ENCODE data around the gene ADCY9. TPM values are rescaled to one million over a fixed set of nuclear protein-coding genes. Genes with fewer than 3 reads are reported as not detected.

Gene ADCY9
- total RNA-seq, 2 donors from 2014 or later = 31.5 to 42.2 TPM

DNA sequence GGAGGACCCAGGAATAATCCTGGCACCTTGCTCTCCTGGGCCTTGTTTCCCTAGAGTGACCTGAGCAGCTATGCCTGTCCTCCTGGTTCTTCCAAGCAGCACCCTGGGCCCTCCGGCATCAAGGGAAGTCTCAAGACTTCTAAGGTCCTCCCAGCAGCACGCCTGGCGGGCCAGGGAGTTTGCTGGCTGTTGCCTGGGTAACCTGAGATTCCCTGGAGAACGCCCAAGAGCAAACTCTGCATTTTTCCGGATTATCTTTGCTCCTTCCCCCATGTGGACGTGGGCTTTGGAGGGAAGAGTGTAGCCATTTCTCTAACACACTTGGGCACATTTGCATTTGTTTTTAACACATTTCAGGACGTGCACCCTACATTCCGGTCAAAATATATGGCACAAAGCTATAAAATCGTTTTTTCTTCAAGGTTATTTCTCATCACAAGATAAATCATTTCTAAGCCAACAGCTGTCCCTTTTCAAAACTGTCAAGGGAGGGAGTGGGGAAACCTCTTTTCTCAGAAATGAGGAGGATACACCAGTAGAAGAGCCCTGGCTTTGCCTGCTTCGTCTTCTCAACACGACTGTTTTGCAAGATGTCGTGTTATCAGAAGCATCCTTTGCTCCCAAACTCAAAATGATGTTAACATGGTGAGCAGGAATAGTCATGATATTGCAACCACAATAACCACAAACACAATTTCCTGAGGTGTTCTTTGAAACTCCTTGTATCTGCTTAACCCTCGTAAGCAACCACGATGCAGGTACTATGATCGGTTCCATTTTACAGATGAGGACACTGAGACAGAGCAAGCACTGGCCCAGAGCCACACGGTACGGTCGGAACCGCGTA is 116.5 kb downstream of the ADCY9 start:
- H3K36me3 ChIP-seq = no peaks in the 10 kb centered on the region
- H3K27me3 ChIP-seq = no peaks in the 10 kb centered on the region
- H3K9me3 ChIP-seq = no peaks in the 10 kb centered on the region
- no peak overlapping the region for H3K4me3 ChIP-seq
- peaks cover 0 to 18% of the 10 kb centered on the region in 2 donors for H3K4me1 ChIP-seq
- DNase-seq (ENCODE audit: low spot score) = no peak
- H3K27ac ChIP-seq = peak overlapping the region in 1 of 2 donors; percentile 32
- TF ChIP-seq, protein P1, sequence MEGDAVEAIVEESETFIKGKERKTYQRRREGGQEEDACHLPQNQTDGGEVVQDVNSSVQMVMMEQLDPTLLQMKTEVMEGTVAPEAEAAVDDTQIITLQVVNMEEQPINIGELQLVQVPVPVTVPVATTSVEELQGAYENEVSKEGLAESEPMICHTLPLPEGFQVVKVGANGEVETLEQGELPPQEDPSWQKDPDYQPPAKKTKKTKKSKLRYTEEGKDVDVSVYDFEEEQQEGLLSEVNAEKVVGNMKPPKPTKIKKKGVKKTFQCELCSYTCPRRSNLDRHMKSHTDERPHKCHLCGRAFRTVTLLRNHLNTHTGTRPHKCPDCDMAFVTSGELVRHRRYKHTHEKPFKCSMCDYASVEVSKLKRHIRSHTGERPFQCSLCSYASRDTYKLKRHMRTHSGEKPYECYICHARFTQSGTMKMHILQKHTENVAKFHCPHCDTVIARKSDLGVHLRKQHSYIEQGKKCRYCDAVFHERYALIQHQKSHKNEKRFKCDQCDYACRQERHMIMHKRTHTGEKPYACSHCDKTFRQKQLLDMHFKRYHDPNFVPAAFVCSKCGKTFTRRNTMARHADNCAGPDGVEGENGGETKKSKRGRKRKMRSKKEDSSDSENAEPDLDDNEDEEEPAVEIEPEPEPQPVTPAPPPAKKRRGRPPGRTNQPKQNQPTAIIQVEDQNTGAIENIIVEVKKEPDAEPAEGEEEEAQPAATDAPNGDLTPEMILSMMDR (IDR thresholded peaks at IDR 0.05) = no peak

DNA sequence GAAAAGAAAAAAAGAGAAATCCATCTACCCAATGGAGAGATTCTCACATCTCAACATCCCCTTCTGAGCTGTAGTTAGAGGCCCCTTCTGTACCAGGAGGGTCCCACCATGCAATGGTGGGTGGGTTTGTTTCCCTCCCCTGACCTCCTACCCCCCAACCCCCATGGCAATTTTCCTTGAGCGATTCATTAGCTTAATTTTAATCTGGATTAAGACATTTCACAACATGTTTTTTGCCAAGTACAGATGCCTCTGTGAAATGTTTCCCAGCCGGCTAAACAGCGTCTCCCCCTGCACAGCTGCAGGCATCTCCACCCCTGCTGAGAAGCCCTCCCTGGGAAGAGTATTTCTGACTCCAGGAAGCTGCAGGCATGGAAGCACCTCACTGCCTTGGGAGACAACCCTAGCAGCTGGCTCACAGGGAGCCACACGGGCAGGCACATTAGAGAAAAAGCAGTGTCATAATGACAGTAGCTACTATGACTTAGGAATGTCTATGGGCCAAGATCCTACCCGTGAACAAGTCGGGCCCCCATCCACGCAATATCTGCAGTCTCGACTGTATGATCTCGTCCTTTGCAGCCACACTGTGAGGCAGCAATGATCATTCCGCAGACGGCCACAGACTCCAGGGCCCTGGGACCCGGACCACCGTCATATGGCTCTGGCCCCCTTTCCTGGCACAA is 117.3 kb downstream of the ADCY9 start:
- peak; percentile 75 for DNase-seq (ENCODE audit: low spot score)
- H3K27me3 ChIP-seq = no peaks in the 10 kb centered on the region
- TF ChIP-seq, protein P1 (IDR thresholded peaks at IDR 0.05) = no peak
- H3K9me3 ChIP-seq = no peaks in the 10 kb centered on the region
- H3K4me3 ChIP-seq = no peak overlapping the region
- no peaks in the 10 kb centered on the region for H3K36me3 ChIP-seq
- H3K4me1 ChIP-seq = peaks cover 0 to 14% of the 10 kb centered on the region in 2 donors
- peak overlapping the region in 1 of 2 donors; percentile 32 for H3K27ac ChIP-seq

DNA sequence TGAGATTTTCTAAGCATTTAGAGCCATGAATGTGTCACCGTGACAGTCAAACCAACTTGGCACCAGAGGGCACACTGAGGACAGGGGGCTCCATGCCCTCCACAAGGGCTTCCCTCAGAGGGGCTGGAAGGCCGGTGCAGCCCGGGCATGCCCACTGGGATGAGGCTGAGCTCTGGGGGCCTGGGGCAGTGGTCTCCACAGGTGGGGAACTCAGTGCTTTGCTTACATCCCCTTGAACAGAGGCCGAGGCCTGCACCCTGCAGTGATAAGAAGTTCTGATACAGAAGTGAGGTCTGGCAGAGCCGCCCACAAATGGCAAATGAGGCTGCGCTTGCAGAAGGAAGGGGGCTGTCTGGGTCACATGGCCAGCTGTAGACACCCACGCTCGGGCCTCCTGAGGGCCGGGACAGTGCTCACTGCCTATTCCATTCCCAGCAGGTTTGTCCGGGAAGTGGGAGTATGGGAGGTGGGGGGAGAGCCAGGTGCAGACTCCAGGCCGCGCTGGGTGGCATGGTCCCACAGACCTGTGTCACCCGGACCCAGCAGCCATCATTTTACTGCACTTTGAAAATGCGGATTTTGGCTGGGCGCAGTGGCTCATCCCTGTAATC is 118.9 kb downstream of the ADCY9 start:
- TF ChIP-seq, protein P1 (IDR thresholded peaks at IDR 0.05) = no peak
- peaks cover 0 to 14% of the 10 kb centered on the region in 2 donors for H3K4me1 ChIP-seq
- no peak for DNase-seq (ENCODE audit: low spot score)
- no peak overlapping the region for H3K27ac ChIP-seq
- peaks cover 7% of the 10 kb centered on the region for H3K36me3 ChIP-seq
- no peaks in the 10 kb centered on the region for H3K9me3 ChIP-seq
- H3K27me3 ChIP-seq = no peaks in the 10 kb centered on the region
- H3K4me3 ChIP-seq = no peak overlapping the region

DNA sequence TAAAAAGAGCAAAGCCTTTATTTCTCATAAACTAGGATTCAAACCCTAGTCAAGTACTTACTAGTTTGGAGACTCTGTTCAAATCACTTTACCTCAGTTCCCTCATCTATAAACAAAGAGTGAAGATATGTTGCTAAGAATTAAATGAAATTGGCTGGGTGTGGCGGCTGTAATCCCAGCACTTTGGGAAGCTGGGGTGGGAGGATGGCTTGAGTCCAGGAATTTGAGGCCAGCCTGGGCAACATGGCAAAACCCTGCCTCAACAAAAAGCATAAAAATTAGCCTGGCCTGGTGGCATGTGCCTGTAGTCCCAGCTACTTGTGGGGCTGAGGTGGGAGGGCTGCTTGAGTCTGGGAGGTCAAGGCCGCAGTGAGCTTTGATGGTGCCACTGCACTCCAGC is 121.2 kb downstream of the ADCY9 start:
- H3K36me3 ChIP-seq = peaks cover 7% of the 10 kb centered on the region
- no peak overlapping the region for H3K27ac ChIP-seq
- H3K27me3 ChIP-seq = no peaks in the 10 kb centered on the region
- no peaks in the 10 kb centered on the region for H3K9me3 ChIP-seq
- H3K4me3 ChIP-seq = no peak overlapping the region
- H3K4me1 ChIP-seq = peaks cover 0 to 7% of the 10 kb centered on the region in 2 donors
- TF ChIP-seq, protein P1 (IDR thresholded peaks at IDR 0.05) = no peak
- DNase-seq (ENCODE audit: low spot score) = no peak

DNA sequence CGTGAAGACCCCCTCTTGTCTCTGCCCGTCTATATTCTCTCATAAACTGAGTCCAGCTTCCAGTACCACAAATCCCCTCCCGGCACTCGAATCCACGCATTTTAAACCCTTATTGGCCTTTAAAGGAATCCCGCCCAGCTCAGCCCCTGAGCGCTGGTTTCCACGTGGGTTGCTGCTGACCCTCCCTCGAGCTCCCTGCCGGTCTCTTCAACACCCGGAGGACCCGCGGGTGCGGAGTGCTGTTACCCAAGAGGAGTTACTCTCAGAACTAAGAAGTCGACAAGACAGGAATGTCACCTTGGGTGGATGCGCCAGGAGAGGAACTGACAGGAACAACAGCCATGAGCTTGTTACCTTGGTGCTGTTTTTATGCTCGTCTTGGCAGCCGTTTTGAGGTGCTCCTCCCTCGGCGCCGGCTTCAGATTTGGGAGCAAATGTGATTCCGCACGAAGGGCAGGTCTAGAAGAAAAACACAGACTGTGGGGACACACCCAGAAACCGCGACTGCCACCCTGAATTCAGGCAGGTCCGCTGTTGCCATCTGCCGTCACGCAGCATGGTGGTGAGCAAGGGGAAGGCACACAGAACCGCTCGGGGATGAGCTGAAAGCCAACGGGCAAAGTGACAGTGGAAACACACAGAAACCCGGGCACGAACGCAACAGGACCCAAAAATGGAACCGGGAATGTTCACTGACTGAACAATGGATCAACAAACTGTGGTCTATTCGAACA is 123.0 kb downstream of the ADCY9 start:
- H3K36me3 ChIP-seq = peaks cover 7% of the 10 kb centered on the region
- no peak overlapping the region for H3K4me3 ChIP-seq
- no peaks in the 10 kb centered on the region for H3K4me1 ChIP-seq
- no peaks in the 10 kb centered on the region for H3K9me3 ChIP-seq
- TF ChIP-seq, protein P1 (IDR thresholded peaks at IDR 0.05) = no peak
- no peak overlapping the region for H3K27ac ChIP-seq
- no peaks in the 10 kb centered on the region for H3K27me3 ChIP-seq
- DNase-seq (ENCODE audit: low spot score) = no peak

All from right atrium auricular region (tissue), 2 donors.